Raji (cell line): ENCODE results near the gene TIRAP.

Experiments
- POLR2A ChIP-seq: IDR thresholded peaks from 2 replicates; pipeline ENCODE4 v1.6.1; 2011; ENCODE audit warnings: low read depth, low read length, control low read depth; ENCODE audit not compliant: insufficient read depth

Gene TIRAP

DNA sequence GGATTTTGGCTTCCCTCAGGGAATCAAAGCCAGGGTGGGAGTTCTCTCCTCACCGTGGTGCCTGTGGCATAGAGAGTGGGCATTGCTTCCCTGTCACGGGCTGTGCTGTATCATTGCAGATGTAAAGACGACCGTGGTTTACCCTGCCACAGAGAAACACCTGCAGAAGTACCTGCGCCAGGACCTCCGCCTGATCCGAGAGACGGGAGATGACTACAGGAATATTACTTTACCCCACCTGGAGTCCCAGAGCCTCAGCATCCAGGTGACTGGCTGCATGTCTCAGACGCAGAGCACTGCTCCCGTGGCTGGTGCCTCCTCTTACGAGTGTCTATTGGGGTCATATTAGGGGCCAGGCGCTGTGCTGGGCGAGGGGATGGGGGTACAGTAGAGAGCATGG, 48.4 kb downstream of the TIRAP start:
- TF ChIP-seq POLR2A: no peak

GRCh38 chr11:126332221-126332711, 49.4 kb downstream of the TIRAP start:
- TF ChIP-seq POLR2A: no peak

DNA sequence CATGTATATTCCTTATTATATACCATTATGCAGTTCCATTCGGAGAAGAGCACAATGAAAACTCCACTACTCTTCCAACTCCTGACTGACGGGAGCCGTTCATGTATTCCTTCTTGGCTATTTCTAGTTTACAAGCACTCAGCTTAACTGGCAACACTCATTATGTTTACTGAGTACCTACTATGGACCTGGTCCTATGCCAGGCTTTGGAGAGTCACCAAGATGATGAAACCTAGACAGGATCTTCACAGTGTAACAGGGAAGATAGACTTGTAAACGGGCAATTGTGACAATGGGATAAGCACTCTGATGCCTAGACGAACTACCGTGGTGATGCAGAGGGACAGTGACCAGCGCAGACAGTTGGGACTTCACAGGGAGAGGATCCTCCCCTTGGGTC, 50.2 kb downstream of the TIRAP start:
- no peak for TF ChIP-seq POLR2A

GRCh38 chr11:126334659-126335462, 52.0 kb downstream of the TIRAP start:
- TF ChIP-seq POLR2A: no peak

- no peak for TF ChIP-seq POLR2A
Measured at GRCh38 chr11:126335463-126335760, 52.5 kb downstream of the TIRAP start.

GRCh38 chr11:126336138-126336541, 53.2 kb downstream of the TIRAP start:
- no peak for TF ChIP-seq POLR2A

DNA sequence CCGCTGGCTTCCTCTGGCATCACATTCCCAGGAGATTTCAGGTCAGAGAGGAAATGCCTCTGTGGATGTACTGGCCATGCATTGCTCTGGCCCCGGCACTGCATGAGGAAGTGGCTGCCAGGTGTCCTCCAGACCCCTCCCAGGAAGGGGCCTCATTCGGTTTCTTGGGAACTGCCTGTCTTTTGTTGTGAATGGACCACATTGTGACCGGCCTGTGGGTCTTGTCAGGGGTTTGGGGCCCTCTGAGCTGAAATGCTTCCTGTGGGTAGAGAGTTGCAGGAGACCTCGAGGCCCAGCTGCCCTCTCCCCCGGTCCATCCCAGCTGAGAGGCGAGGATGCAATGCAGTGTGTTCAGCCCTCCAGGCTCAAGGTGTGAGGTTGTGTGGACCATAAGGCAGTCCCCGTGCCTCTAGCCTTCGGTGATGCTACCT, 53.8 kb downstream of the TIRAP start:
- TF ChIP-seq POLR2A: no peak

DNA sequence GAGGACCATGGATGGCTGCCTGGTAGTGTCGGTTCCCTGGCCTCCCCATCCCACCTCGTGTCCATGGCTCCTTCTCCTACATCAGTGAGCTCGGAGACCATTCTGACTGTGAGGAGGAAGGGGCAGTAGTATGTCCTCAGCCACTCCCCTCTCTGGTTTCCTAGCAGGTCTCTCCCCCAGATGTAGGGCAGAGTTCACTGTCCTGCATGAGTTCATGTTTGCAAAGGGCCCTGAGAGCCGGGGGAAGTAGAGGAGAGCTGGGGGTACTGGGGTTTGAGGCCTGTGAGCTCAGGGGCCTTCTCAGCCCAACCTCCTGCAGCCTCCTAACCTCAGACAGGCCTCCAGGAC, 54.2 kb downstream of the TIRAP start:
- TF ChIP-seq POLR2A: no peak

DNA sequence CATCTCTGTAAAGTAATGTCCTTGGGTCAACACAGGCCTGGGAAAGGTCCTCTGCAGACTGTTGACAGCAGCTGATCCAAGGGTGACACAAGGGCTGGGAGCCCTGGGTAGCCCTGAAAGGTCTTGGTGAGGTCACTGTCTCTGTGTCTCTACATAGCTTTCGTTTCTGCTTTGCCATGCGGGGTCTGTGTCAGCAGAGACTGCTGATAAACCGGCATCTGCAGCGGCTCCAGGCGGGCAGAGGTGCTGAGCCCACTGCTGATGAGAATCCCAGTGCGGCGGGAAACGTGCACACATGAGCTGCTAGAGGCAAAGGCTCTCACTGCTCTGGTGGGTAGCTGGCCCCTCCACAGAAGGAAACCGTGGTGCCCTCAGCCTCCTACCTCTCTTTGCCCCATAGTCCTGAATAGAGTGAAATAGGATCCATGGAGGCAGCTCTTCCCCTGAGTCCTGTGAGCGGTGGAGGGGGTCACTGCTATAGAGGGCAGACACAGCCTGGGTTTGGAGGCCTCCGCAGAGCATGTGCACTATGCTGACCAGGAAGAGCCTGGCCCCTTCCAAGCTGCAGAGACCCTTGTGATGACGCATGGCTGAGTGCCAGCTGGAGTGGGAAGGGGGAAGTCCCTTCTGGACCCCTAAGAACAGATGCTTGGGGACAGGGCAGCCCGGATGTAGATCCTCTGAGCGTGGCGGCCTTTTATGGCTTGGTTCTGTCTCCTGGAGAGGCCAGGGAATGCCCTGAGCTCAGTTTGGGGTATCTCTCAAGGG, 54.8 kb downstream of the TIRAP start:
- TF ChIP-seq POLR2A: no peak

DNA sequence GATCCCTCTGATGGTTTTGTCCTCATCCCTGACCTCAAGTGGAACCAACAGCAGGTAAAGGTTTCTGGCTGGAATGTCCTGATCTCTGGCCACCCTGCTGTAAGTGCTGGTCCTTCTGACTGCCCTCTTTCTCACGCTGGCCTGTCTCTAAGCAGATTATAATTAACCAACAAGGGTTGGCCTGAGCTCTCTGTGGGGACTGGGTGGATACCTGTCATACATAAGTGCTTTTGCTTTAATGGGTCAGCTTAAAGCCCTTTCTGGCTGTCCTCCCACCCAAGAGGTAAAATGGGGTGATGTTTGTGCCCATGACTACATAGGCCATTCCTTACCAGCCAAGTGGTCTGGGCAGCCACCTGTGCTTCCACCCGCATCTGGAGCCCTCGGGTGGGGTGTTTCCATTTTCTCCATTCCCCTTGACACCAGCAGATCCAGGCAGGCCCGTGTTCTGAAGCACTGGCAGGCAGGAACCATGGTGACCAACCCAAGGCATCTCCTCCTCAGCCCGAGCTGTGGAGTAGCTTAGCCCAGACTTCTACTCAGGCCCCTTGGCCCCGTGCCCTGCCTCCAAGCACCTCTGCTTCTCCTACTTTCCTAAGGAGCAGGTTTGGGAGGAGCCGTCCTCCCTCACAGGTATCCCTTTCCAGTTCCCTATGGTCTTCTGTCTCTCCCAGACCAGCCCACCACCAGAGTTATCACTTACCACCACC, 55.6 kb downstream of the TIRAP start:
- no peak for TF ChIP-seq POLR2A

DNA sequence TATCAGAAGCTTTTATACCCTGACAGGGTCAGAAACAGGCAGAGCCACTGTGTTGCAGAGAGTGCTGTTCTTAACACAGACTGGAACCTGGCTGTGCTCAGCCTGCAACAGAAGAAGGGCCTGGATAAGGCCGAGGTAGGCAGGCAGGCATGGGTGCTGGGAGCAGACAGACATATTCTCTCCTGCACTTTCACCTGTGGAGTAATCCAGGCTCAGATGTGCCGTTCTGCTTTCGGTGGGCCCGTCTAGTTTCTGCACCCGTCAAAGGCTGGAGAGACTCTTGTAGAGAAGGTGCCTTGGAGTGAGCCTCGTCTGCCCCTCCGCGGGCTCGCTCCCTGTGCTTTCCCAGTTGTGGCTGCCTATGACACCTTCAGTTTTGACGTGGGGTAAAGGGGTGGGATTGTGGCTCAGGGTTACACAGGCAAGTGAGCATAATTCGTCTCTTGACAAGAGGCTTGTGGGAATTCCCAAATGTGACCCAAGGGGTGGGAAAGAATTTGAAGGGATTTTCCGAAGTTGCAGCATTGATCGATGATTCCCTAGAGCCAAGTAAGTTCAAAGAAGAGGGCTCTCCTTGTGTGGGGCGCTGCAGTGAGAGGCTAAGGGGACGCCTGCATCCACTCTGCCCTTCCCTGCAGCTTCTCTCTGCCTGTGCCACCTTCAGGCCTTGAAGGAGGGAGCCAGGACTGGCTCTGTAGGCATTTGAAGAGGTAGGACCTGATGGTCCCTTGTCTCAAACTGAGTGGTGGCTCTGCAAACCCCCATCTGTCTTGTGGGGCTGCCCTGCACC, 56.4 kb downstream of the TIRAP start:
- no peak for TF ChIP-seq POLR2A

DNA sequence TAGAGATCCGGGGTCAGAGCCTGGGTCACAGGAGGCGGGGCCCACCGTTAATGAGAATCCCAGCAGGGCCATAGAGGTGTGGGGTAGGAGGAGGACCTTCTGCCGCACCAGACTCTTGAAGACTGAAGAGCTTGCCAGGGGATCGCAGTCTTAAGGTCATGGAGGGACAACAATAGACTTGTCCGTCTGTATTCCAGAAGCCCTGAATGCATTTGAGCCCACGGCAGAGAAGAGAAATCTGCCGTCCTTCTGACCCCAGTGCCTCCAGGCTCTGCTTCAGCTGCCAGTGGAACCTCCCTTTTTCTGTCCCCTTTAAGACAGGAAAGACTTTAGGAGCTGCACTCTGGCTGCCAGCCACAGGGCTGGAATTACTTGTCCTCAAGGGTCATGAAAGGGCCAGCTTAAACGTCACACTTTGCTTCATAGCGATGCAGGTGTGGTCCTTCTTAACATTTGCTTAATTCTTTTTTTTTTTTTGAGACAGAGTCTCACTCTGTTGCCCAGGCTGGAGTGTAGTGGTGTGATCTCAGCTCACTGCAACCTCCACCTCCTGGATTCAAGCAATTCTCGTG, 57.1 kb downstream of the TIRAP start:
- no peak for TF ChIP-seq POLR2A

DNA sequence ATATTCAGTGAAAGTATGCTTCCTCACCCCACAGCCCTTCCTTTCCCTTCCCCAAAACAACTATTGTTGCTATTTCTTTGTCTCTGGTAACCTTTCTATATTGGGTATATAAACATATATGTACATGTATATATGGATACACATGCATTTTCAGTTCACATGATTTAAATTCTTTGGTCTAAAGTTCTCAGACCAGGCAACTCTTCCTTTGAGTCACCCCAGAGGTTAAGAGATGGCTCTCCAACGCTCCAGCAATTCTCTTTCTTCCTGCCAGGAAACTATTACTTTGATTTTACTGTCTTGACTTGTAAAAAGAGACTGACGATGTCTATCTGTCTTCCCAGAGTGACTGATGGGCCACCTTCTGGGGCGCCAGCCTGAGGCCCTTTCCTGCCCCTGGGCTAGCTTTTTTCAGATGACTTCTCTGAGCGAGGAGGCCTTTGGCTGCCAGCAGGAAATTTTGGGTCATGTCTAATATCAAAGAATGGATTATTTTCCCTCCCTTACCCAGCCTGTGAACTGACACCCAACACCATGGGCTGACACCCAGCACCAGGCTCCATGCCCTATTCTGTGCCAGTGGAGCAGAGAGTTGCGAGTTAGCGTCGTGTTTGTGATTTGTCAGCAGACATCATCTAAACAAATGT, 58.2 kb downstream of the TIRAP start:
- no peak for TF ChIP-seq POLR2A

GRCh38 chr11:126341760-126342161, 58.9 kb downstream of the TIRAP start:
- no peak for TF ChIP-seq POLR2A

GRCh38 chr11:126343051-126343450, 60.2 kb downstream of the TIRAP start:
- no peak for TF ChIP-seq POLR2A
